Epidermal melanocyte (primary cell): ENCODE measurements around the gene WDR5.

ENCODE experiments used
- DNase-seq: peaks from one replicate; pipeline ENCODE4 v3.0.0; 2011; ENCODE audit warnings: low spot score; ENCODE audit not compliant: insufficient read length

The WDR5 gene

GRCh38 chr9:134206311-134207300, 70.7 kb downstream of the WDR5 start:
- DNase-seq: no peak

- no peak for DNase-seq
These were observed 72.5 kb downstream of the WDR5 start for GRCh38 chr9:134208310-134208841.

DNA sequence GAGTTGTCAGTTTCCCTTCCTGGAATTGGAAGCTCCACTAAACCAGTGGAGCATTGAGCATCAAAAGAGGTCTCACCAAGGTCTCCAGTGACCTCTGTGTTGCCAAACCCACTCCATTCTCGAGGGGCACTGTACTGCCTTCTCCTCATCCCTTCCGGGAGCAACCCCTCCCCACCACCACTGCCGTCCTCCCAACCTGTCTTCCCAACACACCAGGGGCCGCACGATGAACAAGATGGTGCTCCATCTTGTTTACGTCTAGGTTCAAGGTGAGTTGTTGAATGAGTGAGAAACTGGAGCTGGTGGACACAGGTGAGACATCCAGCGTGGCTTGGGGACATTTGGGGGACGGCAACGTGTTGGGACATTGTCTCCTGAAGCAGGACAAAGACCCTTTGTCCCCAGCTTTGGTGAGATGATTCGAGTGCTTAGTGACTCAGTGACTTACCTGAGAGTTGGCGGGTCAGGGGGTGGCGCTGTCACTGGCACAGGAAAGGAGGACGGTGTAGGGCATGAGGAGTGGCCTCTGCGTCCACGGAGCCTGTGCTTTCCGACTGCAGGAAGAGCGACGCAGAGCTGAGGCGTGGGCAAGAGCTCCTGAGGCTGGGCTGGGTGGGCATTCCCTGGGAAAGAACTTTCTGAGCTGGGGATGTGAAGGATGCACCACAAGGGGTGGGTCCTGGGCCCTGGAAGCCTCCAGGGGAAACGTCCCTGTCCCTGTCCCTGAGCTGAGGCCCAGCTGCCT, 73.3 kb downstream of the WDR5 start:
- no peak for DNase-seq
